HL-60 (cell line): ENCODE results near the gene LMF1.

ENCODE experiments used
- DNase-seq, 2 experiments: peaks; one replicate each; pipeline ENCODE4 v3.0.0-alpha.2; 2010 to 2020; ENCODE audit warnings: low read depth in 1 of 2, low spot score in 1 of 2
- H3K27ac ChIP-seq: fragments of 250-450 bp; sonication (Bioruptor Pico); replicated peaks from 2 replicates; pipeline ENCODE4 v1.5.1; 2020; ENCODE audit warnings: mild to moderate bottlenecking, moderate library complexity
- H3K27me3 ChIP-seq: fragments of 250-450 bp; sonication (Bioruptor Pico); 2 replicates; pipeline ENCODE4 v1.5.1; 2021; ENCODE audit warnings: mild to moderate bottlenecking, moderate library complexity; ENCODE audit not compliant: insufficient read depth, poor library complexity, severe bottlenecking
- H3K4me3 ChIP-seq: replicated peaks from 2 replicates; pipeline ENCODE4 v1.5.1; 2011; ENCODE audit warnings: mild to moderate bottlenecking, control low read depth, low read length; ENCODE audit not compliant: insufficient read depth
- GABPA ChIP-seq: IDR thresholded peaks from 2 replicates; pipeline ENCODE4 v1.6.1; 2012; ENCODE audit warnings: low read depth
- POLR2AphosphoS5 ChIP-seq: IDR thresholded peaks from 2 replicates; pipeline ENCODE4 v1.6.1; 2012; ENCODE audit warnings: low read depth
- REST ChIP-seq: IDR thresholded peaks from 2 replicates; pipeline ENCODE4 v1.6.1; 2012; ENCODE audit warnings: low read depth; ENCODE audit not compliant: insufficient replicate concordance
- SPI1 ChIP-seq: IDR thresholded peaks from 2 replicates; pipeline ENCODE4 v1.6.1; 2012; ENCODE audit warnings: low read depth, mild to moderate bottlenecking, borderline replicate concordance
- TF ChIP-seq, protein P1 (sequence below): IDR thresholded peaks from one replicate; pipeline ENCODE4 v1.5.1; 2011; ENCODE audit warnings: low read length, control low read depth, inconsistent platforms; ENCODE audit not compliant: insufficient read depth

LMF1 gene

DNA sequence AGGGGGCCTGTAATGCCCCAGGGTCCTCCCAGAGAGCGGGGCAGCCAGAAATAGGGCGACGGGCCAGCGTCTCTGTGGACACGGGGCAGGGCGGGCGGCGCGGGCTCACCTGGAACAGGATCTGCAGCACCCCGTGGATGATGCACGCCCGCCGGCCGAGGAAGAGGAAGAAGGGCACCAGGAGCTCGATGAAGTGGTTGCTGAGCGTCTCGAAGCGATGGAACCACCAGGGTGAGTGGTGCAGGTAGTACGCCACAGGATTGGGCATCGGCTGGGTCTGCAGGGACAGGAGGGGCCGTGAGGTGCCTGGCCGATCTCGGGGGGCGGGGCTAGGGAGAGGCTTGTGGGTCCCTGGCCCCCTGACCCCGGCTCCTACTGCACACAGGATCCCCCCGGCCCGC, 91.3 kb downstream of the LMF1 start:
- Histone ChIP-seq H3K27me3 (no peaks in the 10 kb centered on the region), H3K27ac (no peak overlapping the region), H3K4me3 (no peak overlapping the region)
- TF ChIP-seq, protein P1, sequence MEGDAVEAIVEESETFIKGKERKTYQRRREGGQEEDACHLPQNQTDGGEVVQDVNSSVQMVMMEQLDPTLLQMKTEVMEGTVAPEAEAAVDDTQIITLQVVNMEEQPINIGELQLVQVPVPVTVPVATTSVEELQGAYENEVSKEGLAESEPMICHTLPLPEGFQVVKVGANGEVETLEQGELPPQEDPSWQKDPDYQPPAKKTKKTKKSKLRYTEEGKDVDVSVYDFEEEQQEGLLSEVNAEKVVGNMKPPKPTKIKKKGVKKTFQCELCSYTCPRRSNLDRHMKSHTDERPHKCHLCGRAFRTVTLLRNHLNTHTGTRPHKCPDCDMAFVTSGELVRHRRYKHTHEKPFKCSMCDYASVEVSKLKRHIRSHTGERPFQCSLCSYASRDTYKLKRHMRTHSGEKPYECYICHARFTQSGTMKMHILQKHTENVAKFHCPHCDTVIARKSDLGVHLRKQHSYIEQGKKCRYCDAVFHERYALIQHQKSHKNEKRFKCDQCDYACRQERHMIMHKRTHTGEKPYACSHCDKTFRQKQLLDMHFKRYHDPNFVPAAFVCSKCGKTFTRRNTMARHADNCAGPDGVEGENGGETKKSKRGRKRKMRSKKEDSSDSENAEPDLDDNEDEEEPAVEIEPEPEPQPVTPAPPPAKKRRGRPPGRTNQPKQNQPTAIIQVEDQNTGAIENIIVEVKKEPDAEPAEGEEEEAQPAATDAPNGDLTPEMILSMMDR, result no peak
- TF ChIP-seq GABPA, result no peak
- no peak for DNase-seq

DNA sequence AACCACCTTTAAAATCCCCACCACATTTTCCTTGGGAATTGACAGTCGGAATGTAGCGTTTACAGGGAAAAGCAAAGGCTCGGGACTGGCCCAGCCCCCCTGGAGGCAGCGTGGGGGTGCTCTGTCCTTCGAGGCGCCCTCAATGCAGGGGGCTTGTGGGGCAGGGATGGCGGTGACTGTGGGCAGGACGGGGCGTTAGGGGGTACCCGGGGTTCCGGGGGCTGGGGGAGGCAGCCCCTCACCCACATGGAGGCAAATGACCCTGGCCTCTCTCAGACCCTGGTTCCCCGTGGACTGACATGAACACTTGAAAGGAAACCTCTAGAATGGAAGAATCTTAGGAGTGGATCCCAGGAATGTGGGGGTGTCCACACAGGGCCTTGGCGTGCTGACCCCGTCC, 91.9 kb downstream of the LMF1 start:
- no peak overlapping the region for H3K4me3 ChIP-seq
- TF ChIP-seq SPI1, result no peak
- TF ChIP-seq, protein P1, result no peak
- TF ChIP-seq REST, result no peak
- TF ChIP-seq GABPA, result no peak
- no peak for TF ChIP-seq POLR2AphosphoS5
- no peak overlapping the region for H3K27ac ChIP-seq
- no peak for DNase-seq
- no peaks in the 10 kb centered on the region for H3K27me3 ChIP-seq

DNA sequence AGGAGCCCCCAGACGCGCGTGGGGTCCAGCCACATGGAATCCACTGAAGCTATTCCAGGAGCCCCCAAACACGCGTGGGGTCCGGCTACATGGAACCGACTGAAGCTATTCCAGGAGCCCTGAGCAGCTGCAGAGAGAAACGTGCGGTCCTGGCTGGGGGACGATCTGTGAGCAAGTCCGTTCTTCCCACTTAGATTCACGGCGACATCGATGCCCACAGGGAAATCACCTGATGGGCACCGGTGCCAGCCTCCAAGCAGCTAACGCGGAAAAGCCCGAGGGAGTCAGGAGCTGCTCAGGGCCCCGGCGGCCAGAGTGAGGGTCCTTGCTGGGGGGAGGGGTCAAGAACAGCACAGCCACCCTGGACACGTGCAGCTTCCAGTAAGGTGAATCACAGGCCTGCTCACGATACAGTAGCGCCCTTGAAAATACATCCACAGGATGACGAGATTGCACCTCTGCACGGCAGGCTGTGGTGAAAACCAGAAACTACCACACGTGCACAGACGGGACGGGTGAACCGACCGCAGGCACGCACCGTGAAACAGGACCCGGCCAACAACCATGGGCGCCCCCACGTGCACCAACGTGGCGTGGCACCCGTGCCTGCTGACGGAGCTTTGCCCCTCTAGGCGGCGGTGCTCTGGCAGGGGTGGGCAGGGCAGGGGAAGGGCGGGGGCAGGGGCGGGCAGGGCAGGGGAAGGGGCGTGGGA, 92.6 kb downstream of the LMF1 start:
- DNase-seq, result no peak
- peak overlapping the region; percentile 63 for H3K27ac ChIP-seq
- no peaks in the 10 kb centered on the region for H3K27me3 ChIP-seq
- TF ChIP-seq GABPA, result no peak
- no peak for TF ChIP-seq POLR2AphosphoS5
- TF ChIP-seq SPI1, result no peak
- TF ChIP-seq, protein P1, result no peak
- TF ChIP-seq REST, result no peak
- H3K4me3 ChIP-seq, result no peak overlapping the region
